Amniotic stem cell (primary cell): Measurements from ENCODE around the gene SERPINC1.
"Not testable (repeated sequence)": the region's sequence is repeated elsewhere in the genome, so short reads cannot be mapped to it uniquely, and the experiment has no call there.

Experiments
- DNase-seq: peaks from one replicate; lab custom pipeline; 2025; lab: John Stamatoyannopoulos, UW

The SERPINC1 gene

DNA sequence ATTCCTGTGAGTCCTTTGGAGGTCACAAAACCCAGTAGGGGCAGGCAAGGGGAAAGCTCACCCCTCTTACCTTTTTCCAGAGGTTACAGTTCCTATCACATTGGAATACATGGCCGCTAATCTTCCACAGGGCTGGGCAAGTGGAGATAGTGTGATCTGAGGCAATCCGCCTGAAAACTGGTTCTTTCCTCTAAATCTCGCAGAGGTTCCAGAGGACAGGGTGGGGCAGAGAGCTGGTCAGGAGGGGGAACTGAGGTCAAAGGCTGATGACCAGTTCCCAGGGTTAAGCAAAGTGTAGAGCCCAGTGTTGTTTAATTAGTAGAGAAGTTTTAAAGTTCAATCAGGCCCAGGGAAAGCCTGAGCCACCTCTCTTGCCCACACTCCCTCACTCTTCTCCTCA lies at the start of gene SERPINC1:
Gene SERPINC1 (minus strand): TSS at position 179 of the 400 bp plus-strand sequence. CDS start 68 bp downstream, at position 111.
- DNase-seq: no peak

GRCh38 chr1:173965896-173966295 lies 48.8 kb upstream of the SERPINC1 start:
- DNase-seq: not testable (repeated sequence)

GRCh38 chr1:173963477-173963876 lies 46.4 kb upstream of the SERPINC1 start:
- DNase-seq: no peak

GRCh38 chr1:173960625-173961024 lies 43.5 kb upstream of the SERPINC1 start:
- no peak for DNase-seq

GRCh38 chr1:173954179-173954578 lies 37.1 kb upstream of the SERPINC1 start:
- no peak for DNase-seq

DNA sequence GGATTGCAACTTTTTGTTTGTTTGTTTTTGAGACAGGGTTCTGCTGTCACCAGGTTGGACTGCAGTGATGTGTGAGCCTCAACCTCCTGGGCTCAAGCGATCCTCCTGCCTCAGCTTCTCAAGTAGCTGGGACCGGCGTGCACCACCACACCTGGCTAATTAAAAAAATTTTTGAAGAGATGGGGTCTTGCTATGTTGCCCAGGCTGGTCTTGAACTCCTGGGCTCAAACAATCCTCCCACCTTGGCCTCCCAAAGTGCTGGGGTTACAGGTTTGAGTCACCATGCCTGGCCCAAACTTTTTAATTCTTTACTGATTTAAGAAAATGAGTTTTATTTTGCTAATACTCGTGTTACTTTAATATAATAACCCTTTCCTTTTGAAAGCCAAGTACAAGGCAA lies 31.5 kb upstream of the SERPINC1 start:
- no peak for DNase-seq

- no peak for DNase-seq
Measured at GRCh38 chr1:173946380-173946921, 29.3 kb upstream of the SERPINC1 start.

DNA sequence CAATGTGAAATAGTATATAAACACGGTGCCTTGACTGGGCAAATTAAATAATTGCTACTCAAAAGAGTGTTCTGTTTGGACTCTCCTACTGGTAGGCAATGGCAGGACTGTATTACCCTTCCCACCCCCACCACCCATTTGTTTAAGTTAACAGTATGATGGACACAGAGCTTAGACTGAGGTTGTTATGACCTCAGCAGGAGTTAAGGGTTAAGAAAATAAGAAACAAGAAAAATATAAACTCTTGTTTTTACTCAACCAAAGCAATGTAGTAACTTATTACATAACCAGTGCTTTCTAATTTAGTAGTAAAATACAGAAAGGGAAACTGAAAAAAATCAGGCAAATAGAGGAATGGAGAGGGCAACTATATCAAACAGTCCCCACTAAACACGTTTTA lies 19.9 kb upstream of the SERPINC1 start:
- no peak for DNase-seq

GRCh38 chr1:173934440-173934839 lies 17.3 kb upstream of the SERPINC1 start:
- no peak for DNase-seq

DNA sequence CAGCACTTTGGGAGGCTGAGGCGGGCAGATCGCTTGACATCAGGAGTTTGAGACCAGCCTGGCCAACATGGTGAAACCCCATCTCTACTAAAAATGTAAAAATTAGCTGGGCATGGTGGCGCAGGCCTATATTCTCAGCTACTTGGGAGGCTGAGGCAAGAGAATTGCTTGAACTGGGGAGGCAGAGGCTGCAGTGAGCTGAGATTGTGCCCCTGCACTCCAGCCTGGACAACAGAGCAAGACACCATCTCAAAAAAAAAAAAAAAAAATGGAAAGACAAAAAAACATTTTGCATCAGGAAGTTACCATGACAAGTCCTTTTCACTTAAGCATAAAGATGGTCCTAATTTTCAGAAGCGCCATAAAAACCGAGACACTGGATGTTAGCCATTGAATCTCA lies 13.4 kb upstream of the SERPINC1 start:
- not testable (repeated sequence) for DNase-seq

GRCh38 chr1:173925306-173926242 lies 8.4 kb upstream of the SERPINC1 start:
- no peak for DNase-seq

DNA sequence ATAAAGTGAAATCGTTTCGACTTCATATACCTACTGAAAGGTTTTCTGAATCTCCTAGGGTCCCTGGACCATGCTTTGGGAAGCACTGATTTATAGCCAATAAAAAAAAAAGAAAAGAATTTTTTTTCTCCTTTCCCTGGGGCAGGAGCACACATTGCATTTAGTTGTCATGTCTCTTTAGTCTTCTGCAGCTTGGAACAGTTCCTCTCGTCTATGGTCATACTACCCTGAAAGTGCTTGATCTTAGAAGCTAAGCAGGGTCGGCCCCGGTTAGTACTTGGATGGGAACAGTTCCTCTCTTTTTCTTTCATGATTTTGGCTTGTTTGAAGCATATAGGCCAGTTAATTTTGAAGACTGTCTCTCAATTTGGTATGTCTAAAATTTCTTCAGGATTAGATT lies 3.7 kb upstream of the SERPINC1 start:
- DNase-seq: no peak

- no peak for DNase-seq
Measured at GRCh38 chr1:173917635-173918493, 737 bp upstream of the SERPINC1 start.

- no peak for DNase-seq
Measured at GRCh38 chr1:173916667-173917066, 460 bp downstream of the SERPINC1 start.

DNA sequence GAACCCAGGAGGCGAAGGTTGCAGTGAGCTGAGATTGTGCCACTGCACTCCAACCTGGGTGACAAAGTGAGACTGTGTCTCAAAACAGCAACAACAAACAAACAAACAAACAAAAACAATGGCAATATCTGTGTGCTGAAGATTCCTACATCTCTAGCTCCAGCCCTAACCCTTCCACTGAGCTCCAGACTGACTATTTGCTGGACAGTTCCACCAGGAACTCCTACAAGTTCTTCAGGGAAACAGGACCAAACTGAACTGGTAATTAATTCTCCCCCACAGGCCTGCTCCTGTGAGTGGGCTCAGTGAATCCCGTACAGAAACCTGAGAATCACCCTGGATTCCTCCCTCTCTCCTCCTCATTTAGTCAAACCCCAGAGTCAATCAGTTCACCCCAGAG lies 1.5 kb downstream of the SERPINC1 start:
- no peak for DNase-seq

GRCh38 chr1:173914366-173914871 lies 2.7 kb downstream of the SERPINC1 start:
- no peak for DNase-seq

- no peak for DNase-seq
Measured at GRCh38 chr1:173913111-173913510, 4.0 kb downstream of the SERPINC1 start.

- no peak for DNase-seq
Measured at GRCh38 chr1:173903827-173904531, 13.1 kb downstream of the SERPINC1 start.

DNA sequence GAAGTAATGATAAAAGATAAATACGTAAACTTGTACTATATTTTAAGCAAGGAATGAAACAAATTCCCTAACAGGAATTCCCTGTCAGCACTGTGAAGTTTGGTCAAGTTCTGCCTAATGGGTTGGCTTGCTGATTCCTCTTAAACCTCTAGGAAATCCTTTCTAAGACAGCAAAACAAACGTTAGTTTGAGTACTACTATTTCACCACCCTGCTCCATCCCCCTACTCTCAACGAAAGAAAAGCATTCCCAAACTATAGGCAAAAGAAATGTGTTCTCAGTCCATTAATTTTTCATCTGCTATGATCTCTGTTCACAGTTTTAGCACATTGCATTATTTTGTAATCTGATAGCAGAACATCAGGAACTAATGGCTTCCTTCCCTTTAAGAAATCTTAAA lies 16.1 kb downstream of the SERPINC1 start:
- DNase-seq: no peak

DNA sequence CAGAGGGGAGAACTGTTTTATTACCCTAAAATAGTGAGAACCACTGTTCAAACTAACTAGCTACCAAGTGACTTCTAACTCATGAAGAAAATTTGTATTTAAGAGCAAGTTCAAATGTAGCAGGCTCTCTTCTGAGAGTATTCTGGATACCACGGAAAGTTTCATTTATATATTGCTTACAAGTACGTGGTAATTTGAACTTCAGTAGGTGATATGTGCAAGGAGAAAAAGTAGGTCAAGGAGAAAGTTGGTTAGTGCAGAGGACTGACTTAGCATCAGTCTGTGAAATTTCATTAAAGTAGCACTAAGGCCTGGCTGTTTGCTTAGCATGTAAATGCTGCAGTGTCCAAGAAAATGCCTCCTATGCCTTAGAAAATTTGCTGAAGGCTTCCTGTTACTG lies 16.7 kb downstream of the SERPINC1 start:
- no peak for DNase-seq

DNA sequence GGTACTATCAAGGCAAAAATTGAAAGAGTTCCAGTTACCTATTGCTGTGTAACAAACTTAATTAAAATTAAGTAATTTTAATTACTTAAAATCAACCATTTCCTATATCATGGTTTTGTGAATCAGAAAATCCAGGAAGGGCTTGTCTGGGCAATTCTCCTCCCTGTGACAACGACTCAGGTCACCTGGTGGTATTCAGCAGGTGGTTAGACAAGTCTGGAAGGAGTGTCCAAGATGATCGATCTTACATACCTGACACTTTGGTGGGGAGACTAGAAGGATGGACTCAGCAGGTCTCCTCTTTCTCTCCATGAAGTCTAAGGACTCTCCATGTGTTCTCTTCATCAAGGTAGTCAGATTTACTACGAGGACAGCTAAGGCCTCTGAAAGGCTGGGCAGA lies 22.9 kb downstream of the SERPINC1 start:
- no peak for DNase-seq

GRCh38 chr1:173893611-173894010 lies 23.5 kb downstream of the SERPINC1 start:
- DNase-seq: no peak
